ENCODE data around the gene PXMP2. TPM values are rescaled to one million over a fixed set of nuclear protein-coding genes. Genes with fewer than 3 reads are reported as not detected.

PXMP2 gene
- total RNA-seq, 2 experiments from 2014 or later = 21.0 to 21.9 TPM

GRCh38 chr12:132717531-132718387, 30.4 kb downstream of the PXMP2 start:
- ChIA-PET POLR2A (no interaction called here), CTCF (no interaction called here)

DNA sequence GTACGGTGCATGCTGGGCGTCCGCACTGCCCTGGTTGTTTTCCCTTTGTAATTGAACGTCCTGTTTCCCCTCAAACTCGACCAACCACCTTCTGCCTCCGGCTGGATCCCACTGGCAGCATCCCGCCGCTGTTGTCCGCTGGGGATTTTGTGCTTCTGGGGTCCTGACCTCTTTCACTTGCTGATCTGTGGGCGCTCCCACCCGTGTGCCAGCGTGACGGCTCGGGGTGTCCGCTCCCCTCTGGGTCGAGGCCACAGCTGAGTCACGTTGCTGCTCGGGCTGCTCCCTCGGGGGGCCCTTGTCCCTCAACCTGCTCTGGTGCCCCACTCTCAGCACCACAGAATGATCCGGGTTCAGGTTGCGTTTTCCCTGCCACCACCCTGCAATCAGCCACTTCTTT, 31.3 kb downstream of the PXMP2 start:
- POLR2A ChIA-PET = no interaction called here
- CTCF ChIA-PET = no interaction called here

DNA sequence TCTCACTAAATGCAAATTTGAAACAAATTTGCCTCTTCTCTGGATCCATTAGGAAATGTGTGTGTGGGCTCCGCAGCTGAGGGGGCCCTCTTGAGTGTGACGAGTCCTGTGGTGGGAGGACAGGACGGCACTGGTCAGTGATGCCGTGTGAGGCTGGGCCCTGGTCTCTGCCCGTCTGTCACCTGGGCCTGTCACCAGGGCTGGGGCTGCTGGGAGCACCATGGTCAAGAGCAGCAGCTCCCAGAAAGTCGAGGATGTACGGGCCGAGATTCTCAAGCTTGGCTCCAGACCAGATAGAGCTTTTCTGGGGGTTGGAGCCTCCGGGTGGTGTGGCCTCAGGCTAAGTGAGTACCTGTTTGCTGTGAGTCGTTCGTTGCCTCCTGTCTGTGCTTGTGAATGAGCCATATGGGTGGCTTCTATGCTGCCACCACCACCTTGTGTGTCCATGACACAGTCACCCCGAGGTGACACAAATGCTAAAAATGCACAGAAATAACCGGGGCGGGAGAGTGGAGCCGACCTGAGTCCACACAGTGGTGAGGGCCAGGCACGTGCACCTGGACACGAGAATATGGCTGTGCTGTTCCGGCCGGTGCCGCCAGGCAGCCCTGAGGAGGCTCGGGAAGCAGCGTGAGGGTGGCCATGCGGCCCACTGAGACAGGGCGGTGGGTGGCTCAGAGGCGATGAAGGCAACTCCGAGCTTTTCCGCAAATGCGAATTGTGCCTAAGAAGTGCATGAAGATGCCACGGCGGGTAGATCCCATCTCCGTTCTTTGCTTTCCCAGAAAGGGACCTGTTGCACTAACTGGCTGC, 32.0 kb downstream of the PXMP2 start:
- CTCF ChIA-PET = no interaction called here
- POLR2A ChIA-PET = no interaction called here

DNA sequence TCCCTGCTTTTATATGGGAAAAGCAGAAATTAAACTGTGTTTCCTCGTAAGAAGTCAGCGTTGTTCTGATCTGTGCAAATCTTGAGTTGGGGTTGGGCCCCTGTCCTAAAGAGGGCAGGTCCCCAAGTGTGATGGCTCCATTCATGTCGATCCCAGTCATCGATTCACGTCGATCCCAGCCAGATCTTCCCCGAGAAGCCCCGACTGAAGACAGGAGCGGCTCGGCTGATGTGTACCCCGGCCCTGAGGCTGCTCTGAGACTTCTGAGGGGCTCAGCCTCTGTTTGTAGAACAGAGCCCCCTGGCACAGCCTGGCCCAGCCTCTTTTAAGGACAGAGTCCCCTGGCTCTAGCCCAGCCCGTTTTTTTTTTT, 32.6 kb downstream of the PXMP2 start:
- ChIA-PET CTCF (no interaction called here), POLR2A (interaction anchor here (0.7 kb wide), 1 partner anchor 150 kb away, joined by 3 read pairs; no protein-coding TSS in a partner anchor)

DNA sequence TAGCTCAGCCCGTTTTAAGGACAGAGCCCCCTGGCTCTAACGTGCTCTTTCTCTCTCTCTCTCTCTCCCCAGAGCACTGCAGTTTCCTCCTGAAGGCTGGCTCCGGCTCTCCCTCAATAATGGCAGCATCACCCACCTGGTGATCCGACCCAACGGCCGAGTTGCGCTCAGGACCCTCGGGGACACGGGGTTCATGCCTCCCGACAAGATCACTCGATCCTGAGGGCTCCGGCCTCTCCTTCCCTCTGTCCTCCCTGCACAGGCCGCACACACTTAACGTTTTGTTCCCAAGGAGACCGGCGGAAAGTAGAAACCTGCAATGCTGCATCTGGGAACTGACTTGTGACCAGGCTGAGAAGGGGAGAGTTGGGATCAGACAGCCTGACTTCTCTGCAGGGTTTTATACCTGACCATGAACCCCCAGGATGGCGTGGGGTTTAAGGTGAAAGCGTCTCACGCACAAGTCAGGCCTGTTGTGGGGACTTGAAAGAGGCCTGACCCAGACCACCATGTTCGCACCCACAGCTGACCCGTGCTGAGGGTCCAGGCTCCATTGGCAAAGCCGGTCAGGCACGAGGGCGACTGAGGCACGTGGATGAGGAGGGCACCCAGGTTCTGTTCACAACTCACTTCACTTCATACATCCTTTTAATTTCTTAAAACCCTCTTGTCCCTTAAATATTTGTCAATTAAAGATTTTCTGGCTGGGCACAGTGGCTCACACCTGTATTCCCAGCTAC, 33.4 kb downstream of the PXMP2 start:
- ChIA-PET CTCF (no interaction called here), POLR2A (interaction anchor here (0.7 kb wide), 1 partner anchor 151 kb away, joined by 3 read pairs; no protein-coding TSS in a partner anchor)

DNA sequence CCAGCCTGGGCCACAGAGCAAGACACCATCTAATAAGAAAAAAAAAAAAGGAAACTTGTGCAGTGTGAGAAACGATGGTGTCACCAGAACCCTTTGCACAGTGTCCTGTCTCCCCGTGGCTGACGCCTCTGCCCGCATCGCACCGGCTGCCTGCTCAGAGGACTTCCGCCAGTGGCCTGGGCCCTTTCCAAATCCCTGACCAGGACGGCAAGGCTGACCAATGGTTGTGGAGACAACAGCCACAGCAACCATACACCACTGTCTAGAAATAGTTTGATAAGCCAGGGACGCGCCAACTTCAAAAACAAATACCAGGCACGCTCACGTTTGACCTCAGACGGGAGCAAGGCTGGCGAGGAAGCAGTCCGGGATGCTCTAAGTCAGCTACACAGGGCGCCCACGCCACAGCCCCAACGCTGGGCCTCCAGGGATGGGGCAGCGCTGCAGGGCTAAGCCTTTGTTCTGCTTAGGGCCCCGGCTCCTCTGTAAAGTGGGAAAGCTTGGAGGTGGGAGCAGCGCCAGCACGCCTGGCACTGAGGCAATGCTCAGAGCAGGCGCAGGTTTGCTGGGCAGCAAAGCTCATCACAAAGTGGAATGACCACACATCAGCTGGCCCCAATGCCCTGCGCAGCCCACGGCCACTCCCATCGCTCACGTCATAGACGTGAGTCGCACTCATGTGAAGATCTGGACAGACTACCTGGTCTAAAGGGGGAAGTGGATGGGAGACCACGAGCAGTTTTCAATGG, 35.8 kb downstream of the PXMP2 start:
- CTCF ChIA-PET = interaction anchor here (0.7 kb wide), 1 partner anchor 9 kb away, joined by 3 read pairs; no protein-coding TSS in a partner anchor
- POLR2A ChIA-PET = interaction anchor here (0.6 kb wide), 1 partner anchor 39 kb away, joined by 3 read pairs; no protein-coding TSS in a partner anchor

DNA sequence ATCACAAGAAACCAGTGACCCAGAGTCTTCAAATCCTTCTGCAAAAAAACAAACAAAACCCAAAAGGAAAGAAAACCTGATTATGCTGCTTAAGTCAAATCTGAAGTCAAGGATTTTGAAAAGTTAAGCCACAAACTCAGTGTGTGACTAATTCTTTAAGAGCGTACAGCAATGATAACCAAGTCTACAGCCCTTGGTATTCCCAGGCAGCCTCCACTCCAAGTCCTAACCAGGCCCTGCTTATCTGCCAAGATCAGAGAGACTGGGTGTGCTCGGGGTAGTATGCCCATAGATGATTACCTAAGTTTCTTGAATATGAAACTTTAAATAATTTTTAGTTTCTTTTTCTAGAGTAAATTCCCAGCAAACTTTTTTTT, 36.4 kb downstream of the PXMP2 start:
- ChIA-PET POLR2A (interaction anchor here (0.7 kb wide), 1 partner anchor 18 kb away, joined by 4 read pairs; no protein-coding TSS in a partner anchor), CTCF (no interaction called here)

DNA sequence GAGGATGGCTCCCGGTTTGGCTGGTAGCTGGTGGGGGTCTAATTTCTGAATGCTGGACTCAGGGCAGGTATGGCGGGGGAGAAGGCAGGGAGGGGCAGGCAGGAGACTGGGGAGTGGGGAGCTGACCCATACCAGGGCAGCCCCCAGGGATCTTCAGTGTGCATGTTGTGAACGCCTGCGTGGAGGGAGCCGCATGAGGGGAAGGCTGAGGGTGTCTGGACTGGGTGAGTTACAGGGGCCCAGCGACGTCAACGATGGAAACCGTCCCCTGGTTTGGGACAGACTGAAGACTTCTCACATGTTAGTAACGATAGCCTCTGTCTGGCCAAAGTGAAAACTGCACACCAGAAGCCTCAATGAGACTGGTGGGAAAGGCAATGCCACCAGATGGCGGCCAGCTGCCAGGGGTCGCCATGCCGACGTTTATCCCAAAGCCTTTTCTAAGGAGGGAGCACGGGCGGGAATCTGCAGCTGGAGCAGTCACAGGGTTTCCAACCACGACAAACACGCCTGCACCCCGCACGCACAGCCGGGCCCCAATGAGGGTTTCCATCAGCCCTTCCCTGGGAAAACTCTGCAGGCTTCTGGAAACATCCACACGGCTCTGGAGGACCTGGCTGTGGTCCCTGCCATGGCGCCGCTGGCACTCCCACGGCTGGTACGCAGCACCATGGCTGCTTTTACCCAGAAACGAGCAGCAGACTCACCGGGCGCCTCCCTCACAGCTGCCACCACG, 37.3 kb downstream of the PXMP2 start:
- ChIA-PET CTCF (no interaction called here), POLR2A (interaction anchor here (0.7 kb wide), 1 partner anchor 17 kb away, joined by 4 read pairs; no protein-coding TSS in a partner anchor)

DNA sequence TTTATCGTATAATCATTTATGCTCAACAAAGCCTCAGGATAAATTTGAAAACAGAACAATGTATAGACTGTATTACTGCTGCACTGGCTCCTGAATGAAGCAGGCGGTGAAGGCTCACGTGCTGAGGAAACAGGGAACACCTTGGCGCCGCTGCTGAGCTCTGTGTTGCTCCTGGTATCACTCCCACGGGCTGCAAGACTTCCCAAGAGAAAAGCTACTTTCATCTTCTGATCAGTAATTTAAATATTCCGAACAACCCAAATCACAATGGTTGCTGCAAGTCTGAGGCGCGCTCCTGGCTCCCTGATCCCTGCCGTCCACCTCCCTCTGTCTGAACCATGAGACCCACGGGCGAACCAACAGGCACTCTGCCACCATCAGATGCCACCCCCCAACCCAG, 39.0 kb downstream of the PXMP2 start:
- POLR2A ChIA-PET = no interaction called here
- CTCF ChIA-PET = no interaction called here

- CTCF ChIA-PET = no interaction called here
- POLR2A ChIA-PET = interaction anchor here (0.5 kb wide), 1 partner anchor 19 kb away, joined by 7 read pairs; no protein-coding TSS in a partner anchor
Measured at GRCh38 chr12:132727091-132727794, 39.9 kb downstream of the PXMP2 start.

DNA sequence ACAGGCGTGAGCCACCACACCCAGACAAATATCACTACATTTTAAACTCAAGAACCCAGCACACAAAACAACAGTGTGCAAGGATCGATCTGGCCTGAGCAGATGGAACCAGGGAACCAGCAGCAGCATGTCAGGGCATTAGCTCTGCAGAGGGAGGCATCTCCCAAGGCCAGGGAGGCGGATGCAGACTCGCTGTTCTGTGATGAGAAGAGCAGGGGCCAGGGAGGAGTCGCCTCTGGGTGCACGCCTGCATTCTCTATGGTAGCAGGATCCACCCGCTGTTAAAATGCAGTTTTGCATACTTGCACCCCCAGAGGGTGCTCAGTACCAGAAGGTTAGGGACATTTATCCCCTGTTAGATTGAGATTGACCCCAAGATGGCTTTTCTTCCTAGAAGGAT, 41.1 kb downstream of the PXMP2 start:
- CTCF ChIA-PET = interaction anchor here (0.9 kb wide), 1 partner anchor 52 kb away, joined by 3 read pairs; no protein-coding TSS in a partner anchor
- POLR2A ChIA-PET = no interaction called here

- ChIA-PET CTCF (interaction anchor here (0.8 to 0.9 kb wide), 2 partner anchors 20 to 53 kb away, joined by 3 read pairs; no protein-coding TSS in a partner anchor), POLR2A (interaction anchor here (0.6 kb wide), 1 partner anchor 14 kb away, joined by 3 read pairs; no protein-coding TSS in a partner anchor)
Measured at GRCh38 chr12:132729541-132730320, 42.3 kb downstream of the PXMP2 start.

DNA sequence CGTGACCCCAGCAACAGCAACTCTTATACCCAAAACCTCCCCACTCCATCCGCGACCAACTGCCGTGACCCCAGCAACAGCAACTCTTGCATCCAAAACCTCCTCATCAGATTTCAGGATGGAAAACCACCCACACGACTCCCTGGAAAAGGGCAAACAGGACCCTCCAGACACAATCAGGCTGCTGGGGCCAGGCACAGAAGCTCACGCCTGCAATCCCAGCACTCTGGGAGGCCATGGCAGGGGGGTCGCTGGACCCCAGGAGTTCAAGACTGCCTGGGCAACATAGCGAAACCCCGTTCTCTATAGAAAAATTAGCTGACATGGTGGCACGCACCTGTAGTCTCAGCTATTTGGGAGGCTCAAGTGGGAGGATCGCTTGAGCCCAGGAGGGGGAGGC, 43.0 kb downstream of the PXMP2 start:
- CTCF ChIA-PET = interaction anchor here (0.8 kb wide), 1 partner anchor 21 kb away, joined by 3 read pairs; no protein-coding TSS in a partner anchor
- POLR2A ChIA-PET = no interaction called here

- CTCF ChIA-PET = interaction anchor here (1.8 kb wide), 1 partner anchor 10 kb away, joined by 4 read pairs; no protein-coding TSS in a partner anchor
Measured at GRCh38 chr12:132731574-132731973, 44.2 kb downstream of the PXMP2 start.

GRCh38 chr12:132734206-132734605, 46.8 kb downstream of the PXMP2 start:
- ChIA-PET CTCF (interaction anchor here (1.0 kb wide), 1 partner anchor 20 kb away, joined by 3 read pairs; no protein-coding TSS in a partner anchor), POLR2A (no interaction called here)

More at GRCh38 chr12:132731574-132731973, 44.2 kb downstream of the PXMP2 start:
- POLR2A ChIA-PET = no interaction called here

DNA sequence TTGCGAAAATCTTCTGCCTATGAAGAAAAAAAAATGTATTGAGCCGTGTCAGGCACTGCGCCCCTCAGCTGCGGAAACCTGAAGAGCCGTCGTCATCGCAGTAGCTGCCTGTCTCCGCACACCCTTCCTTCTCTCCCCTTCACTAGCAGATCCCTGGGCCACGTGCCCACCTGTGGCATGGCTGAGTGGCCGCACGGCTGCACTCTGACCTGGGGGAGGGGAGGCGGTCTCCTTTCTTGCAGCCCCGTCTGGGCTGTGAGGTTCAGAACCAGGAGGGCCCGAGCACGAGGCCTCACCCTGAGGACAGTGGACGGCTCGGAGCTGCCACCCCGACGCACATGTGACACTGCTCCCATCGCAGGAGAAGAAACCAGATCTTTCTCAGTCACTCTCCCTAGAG, 48.1 kb downstream of the PXMP2 start:
- CTCF ChIA-PET = no interaction called here
- POLR2A ChIA-PET = no interaction called here

DNA sequence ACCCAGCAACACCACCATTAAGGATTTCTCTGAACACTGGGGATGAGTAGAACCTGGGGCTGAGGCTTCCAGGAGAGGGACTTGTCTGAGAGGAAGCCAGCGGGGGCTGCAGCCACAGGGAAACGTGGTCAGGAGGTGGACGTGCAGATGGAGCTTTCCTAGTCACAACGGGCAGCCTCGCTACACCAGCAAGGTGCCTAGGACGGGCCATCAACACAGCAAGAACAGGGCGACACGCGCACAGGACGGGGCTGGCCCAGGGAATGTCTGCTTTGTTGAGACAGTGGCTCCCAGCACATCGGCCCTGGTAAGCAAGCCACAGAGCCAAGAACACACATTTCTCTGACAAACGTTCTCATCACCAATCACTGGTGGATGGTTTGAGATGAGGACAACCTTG, 49.0 kb downstream of the PXMP2 start:
- POLR2A ChIA-PET = no interaction called here
- CTCF ChIA-PET = interaction anchor here (0.6 kb wide), 1 partner anchor 75 kb away, joined by 3 read pairs; no protein-coding TSS in a partner anchor

Data from activated CD8-positive, alpha-beta memory T cell treated with anti-CD3 and anti-CD28 coated beads for 36 hours (primary cell).